Central memory CD8-positive, alpha-beta T cell (primary cell): ENCODE results near the gene CDC45.

Source experiments
- ATAC-seq: fragments of 150-1000 bp; cut with Tn5 transposase; replicated peaks from 2 replicates; pipeline ENCODE4 v1.10.0; 2022; ENCODE audit warnings: mild to moderate bottlenecking, moderate FRiP score, moderate number of reproducible peaks; ENCODE audit not compliant: poor library complexity, severe bottlenecking; ENCODE audit errors: extremely low read depth
- DNase-seq, 2 donors: peaks; one replicate each; pipeline ENCODE4 v3.0.0; 2021; ENCODE audit warnings: low spot score in 2 of 2
- H3K27ac Mint-ChIP-seq: one replicate; pipeline ENCODE4 v1.8.0; 2022; ENCODE audit warnings: low read depth, mild to moderate bottlenecking, moderate library complexity, mixed read lengths
- H3K27me3 Mint-ChIP-seq: one replicate; pipeline ENCODE4 v1.8.0; 2022; ENCODE audit warnings: mixed read lengths
- H3K36me3 Mint-ChIP-seq: one replicate; pipeline ENCODE4 v1.8.0; 2022; ENCODE audit warnings: mild to moderate bottlenecking, moderate library complexity, mixed read lengths; ENCODE audit not compliant: insufficient read depth
- H3K4me1 Mint-ChIP-seq: one replicate; pipeline ENCODE4 v1.8.0; 2022; ENCODE audit warnings: mixed read lengths
- H3K4me3 Mint-ChIP-seq: one replicate; pipeline ENCODE4 v1.8.0; 2022; ENCODE audit warnings: mild to moderate bottlenecking, moderate library complexity, mixed read lengths
- H3K9me3 Mint-ChIP-seq: one replicate; pipeline ENCODE4 v1.8.0; 2022; ENCODE audit warnings: mixed read lengths

CDC45 gene

DNA sequence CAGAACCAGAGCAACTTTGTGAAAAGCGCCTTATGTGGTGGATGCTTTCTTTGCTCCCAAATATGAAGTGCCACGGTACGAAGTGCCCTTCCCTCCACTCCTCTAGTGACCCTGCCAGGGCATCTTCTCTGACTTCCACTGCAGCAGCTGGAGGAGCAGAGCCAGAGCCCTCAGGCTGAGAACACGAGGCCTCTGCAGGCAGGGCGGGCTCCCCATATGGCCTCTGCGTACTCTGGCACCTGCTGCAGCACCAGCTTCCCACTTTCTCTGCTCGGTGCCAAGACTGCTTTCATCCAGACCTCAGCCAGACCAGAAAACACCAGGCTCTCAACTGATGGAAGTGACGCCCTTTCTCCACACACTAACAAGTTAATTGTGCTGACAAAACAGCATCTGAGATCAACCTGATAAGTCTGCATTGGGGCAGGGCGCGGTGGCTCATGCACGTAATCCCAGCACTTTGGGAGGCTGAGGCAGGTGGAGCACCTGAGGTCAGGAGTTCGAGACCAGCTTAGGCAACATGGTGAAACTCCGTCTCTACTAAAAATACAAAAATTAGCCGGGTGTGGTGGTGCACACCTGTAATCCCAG lies 13.5 kb upstream of the CDC45 start:
- DNase-seq: no peak
- Mint-ChIP-seq H3K4me3 (no peak overlapping the region), H3K27me3 (no peaks in the 10 kb centered on the region), H3K9me3 (no peaks in the 10 kb centered on the region), H3K4me1 (peaks cover 21% of the 10 kb centered on the region), H3K27ac (no peak overlapping the region), H3K36me3 (peaks cover 50% of the 10 kb centered on the region)
- no peak for ATAC-seq

GRCh38 chr22:19466848-19467752 lies 12.6 kb upstream of the CDC45 start:
- Mint-ChIP-seq H3K4me1 (peaks cover 21% of the 10 kb centered on the region), H3K9me3 (no peaks in the 10 kb centered on the region), H3K36me3 (peaks cover 49% of the 10 kb centered on the region), H3K27me3 (no peaks in the 10 kb centered on the region), H3K27ac (no peak overlapping the region), H3K4me3 (no peak overlapping the region)
- ATAC-seq: no peak
- no peak for DNase-seq

- H3K36me3 Mint-ChIP-seq: peaks cover 48% of the 10 kb centered on the region
- H3K27ac Mint-ChIP-seq: no peak overlapping the region
- DNase-seq: no peak
- no peak overlapping the region for H3K4me3 Mint-ChIP-seq
- no peaks in the 10 kb centered on the region for H3K9me3 Mint-ChIP-seq
- no peaks in the 10 kb centered on the region for H3K27me3 Mint-ChIP-seq
- H3K4me1 Mint-ChIP-seq: peaks cover 21% of the 10 kb centered on the region
- ATAC-seq: no peak
Measured at GRCh38 chr22:19467912-19468311, 11.8 kb upstream of the CDC45 start.

GRCh38 chr22:19469421-19469820 lies 10.3 kb upstream of the CDC45 start:
- H3K4me1 Mint-ChIP-seq: peaks cover 20% of the 10 kb centered on the region
- peaks cover 53% of the 10 kb centered on the region for H3K36me3 Mint-ChIP-seq
- no peak overlapping the region for H3K27ac Mint-ChIP-seq
- no peaks in the 10 kb centered on the region for H3K9me3 Mint-ChIP-seq
- H3K4me3 Mint-ChIP-seq: no peak overlapping the region
- DNase-seq (no peak), ATAC-seq (no peak)
- H3K27me3 Mint-ChIP-seq: no peaks in the 10 kb centered on the region

GRCh38 chr22:19470010-19470409 lies 9.7 kb upstream of the CDC45 start:
- H3K27me3 Mint-ChIP-seq: no peaks in the 10 kb centered on the region
- H3K4me3 Mint-ChIP-seq: no peak overlapping the region
- H3K9me3 Mint-ChIP-seq: no peaks in the 10 kb centered on the region
- H3K27ac Mint-ChIP-seq: no peak overlapping the region
- ATAC-seq (no peak), DNase-seq (no peak)
- peaks cover 14% of the 10 kb centered on the region for H3K4me1 Mint-ChIP-seq
- peaks cover 51% of the 10 kb centered on the region for H3K36me3 Mint-ChIP-seq

DNA sequence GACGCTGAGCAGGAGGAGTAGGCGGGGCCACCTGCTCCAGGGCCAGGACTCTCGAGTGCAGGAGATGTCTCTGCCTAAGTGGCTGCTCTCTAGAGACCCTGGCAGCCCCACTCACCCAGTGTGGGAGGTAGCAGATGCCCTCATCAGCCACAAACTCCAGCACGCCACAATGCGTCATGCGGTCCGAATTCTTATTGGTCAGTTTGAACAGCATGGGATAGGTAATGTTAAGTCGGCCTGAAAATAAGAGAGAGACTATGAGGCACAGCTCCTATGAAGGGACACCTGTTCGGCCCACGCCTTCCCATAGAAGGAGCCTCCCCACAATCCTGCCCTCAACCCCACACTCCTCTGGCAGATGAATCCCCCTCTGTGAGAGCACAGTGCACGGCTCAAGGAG lies 8.1 kb upstream of the CDC45 start:
- ATAC-seq (no peak), DNase-seq (no peak)
- Mint-ChIP-seq H3K4me3 (no peak overlapping the region), H3K27ac (no peak overlapping the region), H3K9me3 (no peaks in the 10 kb centered on the region), H3K36me3 (peaks cover 43% of the 10 kb centered on the region), H3K4me1 (peaks cover 22% of the 10 kb centered on the region), H3K27me3 (no peaks in the 10 kb centered on the region)

DNA sequence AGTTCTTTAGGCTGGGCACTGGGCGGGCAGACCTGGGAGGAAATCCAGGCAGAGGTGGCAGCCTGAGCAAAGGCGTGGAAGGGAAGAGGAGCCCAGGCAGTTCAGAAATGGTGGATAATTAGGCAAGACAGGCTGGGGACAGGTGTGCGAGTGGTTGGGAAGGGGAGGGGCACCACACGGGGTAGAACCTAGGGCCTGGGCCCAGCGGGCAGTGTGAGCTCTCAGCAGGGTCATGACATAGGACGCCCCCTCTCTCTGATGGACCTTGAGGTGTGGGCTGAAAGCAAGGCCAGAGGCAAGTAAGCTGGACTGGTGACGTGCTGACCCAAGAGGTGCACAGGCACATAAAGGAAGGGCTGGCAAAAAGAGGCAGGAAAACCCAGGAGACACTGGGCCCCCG lies 7.5 kb upstream of the CDC45 start:
- H3K27me3 Mint-ChIP-seq: no peaks in the 10 kb centered on the region
- peaks cover 25% of the 10 kb centered on the region for H3K4me1 Mint-ChIP-seq
- no peaks in the 10 kb centered on the region for H3K9me3 Mint-ChIP-seq
- H3K36me3 Mint-ChIP-seq: peaks cover 41% of the 10 kb centered on the region
- ATAC-seq: no peak
- no peak for DNase-seq
- no peak overlapping the region for H3K4me3 Mint-ChIP-seq
- H3K27ac Mint-ChIP-seq: no peak overlapping the region

DNA sequence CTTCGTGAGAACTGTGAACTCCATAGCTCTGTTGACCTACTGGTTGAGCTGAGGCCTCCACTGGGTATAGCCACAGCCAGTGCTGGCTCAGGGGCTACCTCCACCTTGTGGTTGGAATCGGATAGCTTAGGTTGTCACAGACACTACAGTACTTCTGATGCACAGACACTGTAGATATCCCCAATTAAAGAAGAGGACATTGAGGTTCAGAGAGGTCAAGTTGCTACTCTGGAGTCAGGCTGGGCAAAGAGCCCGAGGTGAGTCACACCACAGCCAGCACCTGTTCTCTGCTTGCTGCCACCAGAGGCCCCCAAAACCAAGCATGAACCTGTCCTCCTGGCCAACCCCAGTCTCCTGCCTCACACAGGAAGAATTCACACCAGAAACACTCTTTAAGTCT lies 6.1 kb upstream of the CDC45 start:
- peak overlapping the region; percentile 61 for H3K27ac Mint-ChIP-seq
- H3K27me3 Mint-ChIP-seq: no peaks in the 10 kb centered on the region
- ATAC-seq (no peak), DNase-seq (no peak)
- H3K36me3 Mint-ChIP-seq: peaks cover 33% of the 10 kb centered on the region
- peaks cover 34% of the 10 kb centered on the region for H3K4me1 Mint-ChIP-seq
- H3K4me3 Mint-ChIP-seq: no peak overlapping the region
- no peaks in the 10 kb centered on the region for H3K9me3 Mint-ChIP-seq

- no peak for DNase-seq
- H3K4me3 Mint-ChIP-seq: no peak overlapping the region
- no peaks in the 10 kb centered on the region for H3K9me3 Mint-ChIP-seq
- H3K27ac Mint-ChIP-seq: no peak overlapping the region
- peaks cover 43% of the 10 kb centered on the region for H3K4me1 Mint-ChIP-seq
- peaks cover 21% of the 10 kb centered on the region for H3K36me3 Mint-ChIP-seq
- no peaks in the 10 kb centered on the region for H3K27me3 Mint-ChIP-seq
- ATAC-seq: no peak
Measured at GRCh38 chr22:19476023-19476422, 3.7 kb upstream of the CDC45 start.

DNA sequence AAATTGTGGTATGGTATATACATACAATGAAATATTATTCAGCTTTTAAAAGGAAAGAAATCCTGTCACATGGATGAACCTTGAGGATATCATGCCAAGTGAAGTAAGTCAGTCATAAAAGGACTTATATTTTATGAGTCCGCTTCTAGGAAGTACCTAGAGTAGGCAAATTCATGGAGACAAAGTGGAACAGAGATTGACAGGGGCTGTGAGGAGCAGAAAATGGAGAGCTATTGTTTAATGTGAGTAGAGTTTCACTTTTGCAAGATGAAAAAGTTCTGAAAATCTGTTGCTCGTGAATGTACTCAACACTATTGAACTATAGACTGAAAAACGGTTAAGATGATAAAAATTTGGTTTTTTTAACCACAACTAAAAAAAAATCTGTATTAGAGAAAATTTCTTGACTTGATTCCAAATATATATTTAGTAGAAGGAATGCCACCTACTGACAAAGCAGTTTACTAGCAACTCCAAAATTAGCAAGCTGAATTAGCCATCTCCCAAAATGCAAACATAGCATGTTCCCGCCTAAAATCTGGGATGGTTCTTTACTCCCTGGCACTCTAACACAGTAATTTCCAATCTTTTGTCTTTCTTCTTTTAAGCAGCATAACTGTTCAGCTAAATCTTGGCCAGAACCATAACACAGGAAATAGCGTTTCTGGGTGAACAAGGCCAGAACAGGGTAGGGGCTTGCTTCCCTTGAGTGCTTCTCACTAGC lies 2.2 kb upstream of the CDC45 start:
- H3K27ac Mint-ChIP-seq: peak overlapping the region; percentile 98
- DNase-seq (no peak), ATAC-seq (no peak)
- H3K4me3 Mint-ChIP-seq: peak overlapping the region; percentile 93
- H3K4me1 Mint-ChIP-seq: peaks cover 43% of the 10 kb centered on the region
- no peaks in the 10 kb centered on the region for H3K27me3 Mint-ChIP-seq
- peaks cover 14% of the 10 kb centered on the region for H3K36me3 Mint-ChIP-seq
- no peaks in the 10 kb centered on the region for H3K9me3 Mint-ChIP-seq

DNA sequence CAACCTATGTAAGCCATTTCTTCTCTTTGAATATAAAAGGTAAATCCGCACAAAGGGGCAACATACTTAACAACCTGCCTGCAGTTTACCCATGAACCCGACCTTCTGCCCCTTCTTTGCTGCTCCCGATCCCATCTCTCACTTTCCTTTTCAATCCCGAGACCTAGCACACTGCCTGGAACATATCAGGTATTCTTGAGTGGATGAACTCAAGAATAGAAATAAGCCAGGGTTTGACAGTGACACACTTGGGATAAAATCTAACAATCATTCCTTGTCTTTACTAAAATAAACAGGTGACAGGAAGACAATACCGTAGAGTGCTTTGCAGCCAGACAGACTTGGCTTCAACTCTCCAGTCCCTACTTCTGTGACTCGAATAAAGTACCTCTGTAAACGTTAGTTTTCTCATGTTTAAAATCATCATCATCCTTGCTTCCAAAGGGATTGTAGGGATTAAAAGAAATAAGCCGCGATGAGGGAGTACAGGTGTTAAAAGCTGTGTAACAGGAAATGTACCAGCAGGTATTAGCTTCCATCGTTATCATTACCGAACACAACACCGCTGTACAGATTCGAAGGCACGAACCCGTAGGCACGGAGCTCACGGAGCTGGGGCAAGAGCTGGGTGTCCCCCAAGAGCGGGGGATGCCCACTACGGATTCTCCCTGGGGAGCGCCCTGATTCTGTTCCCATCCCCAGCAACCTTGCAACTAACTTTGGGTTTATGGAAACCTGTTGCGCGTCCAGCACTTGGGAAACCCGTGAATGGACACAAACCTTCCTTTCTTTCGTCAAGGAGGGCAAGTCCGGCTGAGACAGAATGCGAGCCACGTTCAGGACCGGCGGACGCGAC lies 1.4 kb upstream of the CDC45 start:
- Mint-ChIP-seq H3K9me3 (no peaks in the 10 kb centered on the region), H3K36me3 (peaks cover 13% of the 10 kb centered on the region), H3K4me3 (peak overlapping the region; percentile 93), H3K27me3 (no peaks in the 10 kb centered on the region), H3K4me1 (peaks cover 43% of the 10 kb centered on the region), H3K27ac (peak overlapping the region; percentile 98)
- ATAC-seq (no peak), DNase-seq (no peak)

DNA sequence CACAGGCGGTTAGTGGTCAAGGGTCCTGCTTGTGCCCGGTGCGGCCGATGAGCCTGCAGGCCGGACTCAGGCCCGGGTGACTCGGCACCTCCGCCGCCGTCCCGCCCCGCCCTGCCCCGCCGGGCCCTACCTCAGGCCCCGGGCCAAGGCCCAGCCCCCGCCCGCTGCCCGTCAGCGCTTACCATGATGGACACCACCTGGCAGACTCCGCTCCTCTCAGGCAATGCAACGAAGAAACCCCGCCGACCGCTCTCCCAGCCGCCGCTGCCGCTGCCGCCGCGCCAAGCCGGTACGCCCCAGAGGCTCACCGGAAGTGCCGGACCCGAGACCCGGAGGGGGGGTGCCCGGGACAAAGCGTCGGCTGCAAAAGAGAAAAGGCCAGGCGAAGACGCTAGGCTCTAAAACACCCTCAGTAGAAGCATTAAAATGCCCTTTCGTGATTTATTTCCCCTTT lies 792 bp upstream of the CDC45 start, which contains the start of gene UFD1:
Gene UFD1, minus strand, starts transcription at position 293 of the 454 bp plus-strand sequence. Its CDS starts 108 bp downstream, at position 185.
- peak; percentile 59 for ATAC-seq
- H3K4me1 Mint-ChIP-seq: peaks cover 43% of the 10 kb centered on the region

More for the DNA sequence above, 792 bp upstream of the CDC45 start, which contains the start of gene UFD1:
- DNase-seq: peak; percentile 71 to 76
- Mint-ChIP-seq H3K27me3 (no peaks in the 10 kb centered on the region), H3K27ac (peak within 1 kb of the TSS; percentile 98), H3K36me3 (peaks cover 10% of the 10 kb centered on the region), H3K9me3 (no peaks in the 10 kb centered on the region), H3K4me3 (peak within 1 kb of the TSS; percentile 93)
